Measurements from ENCODE around the gene URGCP. TPM values are rescaled to one million over a fixed set of nuclear protein-coding genes. Genes with fewer than 3 reads are reported as not detected.

Gene URGCP
- total RNA-seq, 2 experiments from 2014 or later = 22.3 to 24.0 TPM

DNA sequence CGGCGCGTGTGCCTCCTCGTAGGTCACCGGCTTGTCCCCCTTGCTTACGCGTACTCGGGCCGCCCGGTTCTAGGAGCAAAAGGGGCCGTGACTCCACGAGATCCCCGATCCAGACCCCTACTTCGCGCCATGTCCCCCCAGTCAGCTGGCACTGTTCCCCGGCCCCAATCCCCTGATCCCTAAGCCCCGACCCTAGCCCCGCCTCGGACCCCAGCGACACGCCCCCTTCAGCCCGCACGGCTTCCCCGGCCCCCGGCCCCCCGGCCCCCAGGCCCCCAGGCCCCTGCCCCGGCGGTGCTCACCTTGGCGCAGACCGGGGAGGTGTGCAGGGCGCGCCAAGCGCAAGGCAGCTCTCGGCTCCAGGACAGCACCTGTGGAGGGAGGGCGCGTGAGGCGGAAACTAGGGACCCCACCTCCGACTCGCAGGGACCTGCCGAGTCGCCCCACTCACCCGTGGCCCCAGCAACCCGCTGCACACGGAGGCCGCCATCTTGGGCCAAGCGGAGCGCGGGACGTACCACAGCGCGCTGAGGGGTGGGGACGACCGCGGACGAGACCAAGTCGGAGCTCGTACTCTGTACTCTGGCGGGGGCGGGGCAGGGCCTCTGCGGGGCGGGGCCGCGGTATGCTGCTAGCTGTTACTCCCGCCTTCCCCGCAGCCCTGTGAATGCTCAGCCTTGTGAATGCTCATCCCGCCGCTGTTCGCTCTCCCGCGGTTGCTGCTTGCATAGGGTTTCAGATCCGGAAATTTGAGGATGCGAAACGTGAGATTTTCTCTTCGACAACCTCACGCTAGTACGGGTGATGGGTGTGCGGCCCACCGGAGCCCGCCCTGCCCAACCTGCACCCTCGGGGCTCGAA lies 37.2 kb downstream of the URGCP start, which contains the start of gene MRPS24:
Gene MRPS24 (minus strand): TSS at position 512 of the 861 bp plus-strand sequence. CDS start 22 bp downstream, at position 490.
- H3K9me3 Mint-ChIP-seq = no peaks in the 10 kb centered on the region
- peak within 1 kb of the TSS; percentile 78 for H3K4me3 Mint-ChIP-seq
- peaks cover 18% of the 10 kb centered on the region for H3K36me3 Mint-ChIP-seq
- POLR2A ChIA-PET = interaction anchor here (0.8 kb wide), 1 partner anchor 20 kb away, joined by 4 read pairs; no protein-coding TSS in a partner anchor
- peaks cover 30% of the 10 kb centered on the region for H3K4me1 Mint-ChIP-seq (ENCODE audit: low read depth)
- peak within 1 kb of the TSS; percentile 75 for H3K27ac Mint-ChIP-seq
- intact Hi-C loops (cut with micrococcal nuclease) = loop anchor here (1.0 kb wide), 1 partner anchor 57 kb away; the partner anchor contains the start of gene UBE2D4
- H3K27me3 Mint-ChIP-seq = peaks cover 1% of the 10 kb centered on the region
- CTCF ChIA-PET = interaction anchor here (1.0 kb wide), 1 partner anchor 286 kb away, joined by 4 read pairs; the partner anchor contains the start of gene STK17A
- DNase-seq = peak; percentile 97

DNA sequence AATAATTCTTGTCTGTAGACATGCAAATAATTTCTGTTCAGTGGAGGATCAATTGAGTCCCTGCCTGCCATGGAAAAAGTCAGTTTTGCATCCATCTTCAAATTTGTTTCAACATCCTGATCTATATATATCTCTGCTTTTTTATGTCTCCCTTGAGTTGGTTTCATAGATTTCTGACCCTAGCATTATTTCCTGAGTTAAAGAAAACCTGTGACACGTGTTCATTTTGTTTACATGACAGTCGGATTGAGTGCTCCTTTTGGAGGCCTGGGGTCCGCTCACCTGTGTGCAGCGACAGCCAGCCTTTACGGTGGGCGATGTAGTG lies 37.8 kb downstream of the URGCP start:
- no peak for DNase-seq
- peaks cover 1% of the 10 kb centered on the region for H3K27me3 Mint-ChIP-seq
- peaks cover 30% of the 10 kb centered on the region for H3K4me1 Mint-ChIP-seq (ENCODE audit: low read depth)
- H3K36me3 Mint-ChIP-seq = peaks cover 18% of the 10 kb centered on the region
- H3K4me3 Mint-ChIP-seq = peak overlapping the region; percentile 78
- CTCF ChIA-PET = no interaction called here
- H3K9me3 Mint-ChIP-seq = no peaks in the 10 kb centered on the region
- intact Hi-C loops (cut with micrococcal nuclease) = loop anchor here (1.0 kb wide), 1 partner anchor 58 kb away; the partner anchor contains the start of gene UBE2D4
- POLR2A ChIA-PET = no interaction called here
- H3K27ac Mint-ChIP-seq = peak overlapping the region; percentile 63

DNA sequence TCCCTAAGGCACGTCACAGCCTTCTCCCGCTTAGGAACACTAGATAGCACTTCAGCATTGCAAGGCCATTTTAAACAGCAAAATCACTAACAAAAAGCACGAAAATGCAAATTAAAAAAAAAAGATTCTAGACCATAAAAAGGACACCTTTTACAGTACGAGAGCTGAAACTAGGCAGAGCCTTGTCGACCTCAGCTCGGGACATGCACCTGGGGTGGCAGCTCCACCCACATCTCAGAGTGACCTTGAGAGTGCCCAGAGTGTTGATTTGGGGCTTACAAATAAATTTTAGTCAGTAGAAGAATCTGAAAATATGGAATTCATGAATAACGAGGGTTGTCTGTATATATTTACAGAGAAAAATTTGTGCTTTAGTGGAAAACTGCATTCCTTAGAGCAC lies 38.2 kb downstream of the URGCP start:
- intact Hi-C loops (cut with micrococcal nuclease) = no loop called here
- Mint-ChIP-seq H3K4me1 (ENCODE audit: low read depth) (peaks cover 30% of the 10 kb centered on the region), H3K27ac (no peak overlapping the region), H3K9me3 (no peaks in the 10 kb centered on the region), H3K36me3 (peaks cover 18% of the 10 kb centered on the region), H3K27me3 (peaks cover 1% of the 10 kb centered on the region), H3K4me3 (peak overlapping the region; percentile 78)
- ChIA-PET POLR2A (no interaction called here), CTCF (no interaction called here)
- DNase-seq = no peak

DNA sequence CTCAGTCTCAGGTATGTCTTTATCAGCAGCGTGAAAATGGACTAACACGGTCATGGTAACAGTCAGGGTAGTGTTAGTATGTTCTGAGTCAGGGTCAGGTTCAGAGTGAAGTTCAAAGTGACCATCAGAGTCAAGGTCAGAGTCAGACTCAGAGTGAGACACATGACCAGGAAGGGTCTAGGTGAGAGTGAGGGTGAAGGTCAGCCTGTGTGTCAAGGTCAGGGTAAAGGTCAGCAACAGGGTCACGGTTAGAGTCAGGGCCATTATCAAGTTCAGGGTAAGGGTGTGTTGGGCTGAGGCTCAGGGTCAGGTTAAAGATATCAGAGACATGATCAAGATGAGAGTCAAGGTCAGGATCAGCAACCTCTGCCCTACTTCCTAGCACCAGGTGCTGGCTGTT lies 41.1 kb downstream of the URGCP start:
- DNase-seq = no peak
- H3K9me3 Mint-ChIP-seq = no peaks in the 10 kb centered on the region
- ChIA-PET CTCF (no interaction called here), POLR2A (no interaction called here)
- intact Hi-C loops (cut with micrococcal nuclease) = no loop called here
- peaks cover 19% of the 10 kb centered on the region for H3K4me1 Mint-ChIP-seq (ENCODE audit: low read depth)
- peaks cover 18% of the 10 kb centered on the region for H3K36me3 Mint-ChIP-seq
- no peak overlapping the region for H3K4me3 Mint-ChIP-seq
- peaks cover under 1% of the 10 kb centered on the region for H3K27me3 Mint-ChIP-seq
- H3K27ac Mint-ChIP-seq = no peak overlapping the region

DNA sequence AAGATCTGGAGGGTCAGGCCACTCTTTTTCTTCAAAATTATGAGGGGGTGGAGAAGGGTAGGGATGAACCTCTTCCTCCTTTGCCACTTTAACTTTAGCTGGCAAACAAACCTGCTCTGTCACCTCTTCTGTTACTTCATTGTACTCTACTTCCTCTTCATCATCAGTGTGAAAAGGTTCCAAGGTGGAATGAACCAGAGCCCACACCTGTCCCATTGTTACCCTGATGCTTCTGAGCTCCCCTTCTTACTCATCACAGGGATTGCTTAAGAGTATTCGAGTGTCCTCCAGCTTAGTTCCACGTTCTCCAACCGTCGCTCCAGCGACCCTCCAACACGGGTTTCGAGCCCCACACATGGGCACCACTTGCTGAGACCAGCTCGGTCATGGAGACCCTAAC lies 42.3 kb downstream of the URGCP start:
- Mint-ChIP-seq H3K27ac (no peak overlapping the region), H3K9me3 (no peaks in the 10 kb centered on the region), H3K4me1 (ENCODE audit: low read depth) (peaks cover 11% of the 10 kb centered on the region), H3K4me3 (no peak overlapping the region), H3K36me3 (peaks cover 18% of the 10 kb centered on the region), H3K27me3 (no peaks in the 10 kb centered on the region)
- no peak for DNase-seq
- POLR2A ChIA-PET = no interaction called here
- intact Hi-C loops (cut with micrococcal nuclease) = no loop called here
- CTCF ChIA-PET = no interaction called here

DNA sequence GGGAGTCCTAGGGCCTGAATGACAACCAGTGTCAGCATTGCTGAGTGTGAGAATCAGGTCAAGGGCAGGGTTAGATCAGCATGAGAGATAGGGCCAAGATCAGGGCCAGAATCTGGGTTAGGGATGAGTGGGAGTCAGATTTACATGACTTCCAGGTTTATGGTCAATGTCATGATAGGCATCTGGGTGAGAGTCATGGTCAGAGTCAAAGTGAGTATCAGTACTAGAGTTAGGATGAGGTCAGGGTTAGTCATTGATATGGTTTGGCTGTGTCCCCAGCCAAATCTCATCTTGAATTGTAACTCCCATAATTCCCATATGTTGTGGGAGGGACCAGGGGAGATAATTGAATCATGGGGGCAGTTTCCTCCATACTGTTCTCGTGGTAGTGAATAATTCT lies 49.4 kb downstream of the URGCP start:
- Mint-ChIP-seq H3K27ac (no peak overlapping the region), H3K4me3 (no peak overlapping the region), H3K4me1 (ENCODE audit: low read depth) (no peaks in the 10 kb centered on the region), H3K27me3 (no peaks in the 10 kb centered on the region), H3K36me3 (no peaks in the 10 kb centered on the region), H3K9me3 (no peaks in the 10 kb centered on the region)
- ChIA-PET POLR2A (no interaction called here), CTCF (no interaction called here)
- intact Hi-C loops (cut with micrococcal nuclease) = no loop called here
- no peak for DNase-seq

DNA sequence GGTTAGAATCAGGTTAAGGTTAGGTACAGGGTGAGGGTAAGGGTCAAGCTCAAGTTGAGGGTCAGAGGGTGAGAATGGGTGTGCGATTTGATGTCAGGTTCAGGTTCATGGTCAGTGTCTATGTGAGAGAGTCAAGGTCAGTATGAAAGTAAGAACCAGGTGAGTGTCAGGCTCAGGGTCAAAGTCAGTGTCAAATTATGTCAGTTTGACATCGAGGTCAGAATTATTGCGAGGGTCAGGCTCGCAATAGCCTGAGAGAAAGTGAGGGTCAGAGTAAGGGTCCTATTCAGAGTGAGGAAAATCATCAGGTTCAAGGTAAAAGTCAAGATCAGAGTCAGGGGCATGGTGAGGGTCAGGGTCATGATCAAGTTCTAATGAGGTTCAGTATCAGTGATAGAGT lies 50.1 kb downstream of the URGCP start:
- Mint-ChIP-seq H3K27ac (no peak overlapping the region), H3K36me3 (no peaks in the 10 kb centered on the region), H3K9me3 (no peaks in the 10 kb centered on the region), H3K4me3 (no peak overlapping the region), H3K27me3 (no peaks in the 10 kb centered on the region), H3K4me1 (ENCODE audit: low read depth) (no peaks in the 10 kb centered on the region)
- ChIA-PET CTCF (interaction anchor here (0.7 kb wide), 1 partner anchor 46 kb away, joined by 3 read pairs; no protein-coding TSS in a partner anchor), POLR2A (no interaction called here)
- DNase-seq = no peak
- intact Hi-C loops (cut with micrococcal nuclease) = no loop called here

DNA sequence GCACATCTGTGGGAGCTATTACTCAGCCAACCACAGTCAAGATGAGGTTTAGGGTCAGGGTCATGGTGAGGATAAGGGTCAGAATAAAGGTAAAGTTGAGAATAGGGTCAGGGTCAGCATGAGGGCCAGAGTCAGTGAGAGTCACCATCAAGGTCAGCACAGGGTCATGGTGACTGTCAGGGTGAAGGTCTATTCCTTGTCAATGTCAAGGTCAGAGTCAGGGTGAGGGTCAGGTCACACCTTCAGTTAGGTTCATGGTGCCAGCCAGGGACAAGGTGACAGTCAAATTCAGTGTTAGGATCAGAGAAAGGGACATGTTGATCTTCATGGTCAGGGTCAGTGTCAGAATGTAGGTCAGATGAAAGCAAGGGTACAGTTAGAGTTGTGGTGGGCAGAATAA lies 51.2 kb downstream of the URGCP start:
- Mint-ChIP-seq H3K27ac (no peak overlapping the region), H3K36me3 (no peaks in the 10 kb centered on the region), H3K4me3 (no peak overlapping the region), H3K9me3 (no peaks in the 10 kb centered on the region), H3K4me1 (ENCODE audit: low read depth) (no peaks in the 10 kb centered on the region), H3K27me3 (no peaks in the 10 kb centered on the region)
- no peak for DNase-seq
- ChIA-PET POLR2A (no interaction called here), CTCF (interaction anchor here (0.6 kb wide), 1 partner anchor 18 kb away, joined by 3 read pairs; no protein-coding TSS in a partner anchor)
- intact Hi-C loops (cut with micrococcal nuclease) = no loop called here

DNA sequence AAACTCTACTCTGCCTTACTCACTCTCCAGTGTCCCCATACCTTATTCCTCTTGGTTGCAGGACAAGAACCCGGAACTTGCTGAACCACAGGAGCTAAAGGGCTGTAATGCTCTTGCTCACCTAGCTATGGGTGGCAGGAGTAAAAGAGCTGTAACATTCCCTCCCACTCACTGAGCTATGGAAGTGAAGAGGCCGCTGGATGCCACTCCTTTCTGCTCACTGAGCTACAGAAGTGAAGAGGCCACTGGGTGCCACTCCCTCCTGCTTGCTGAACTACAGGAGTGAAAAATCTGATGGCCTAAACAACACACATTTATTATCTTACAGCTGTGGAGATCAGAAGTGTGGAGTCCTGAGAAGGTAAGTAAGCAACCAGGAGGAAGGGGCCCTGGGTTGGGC lies 54.6 kb downstream of the URGCP start:
- ChIA-PET CTCF (interaction anchor here (0.9 to 1.3 kb wide), 2 partner anchors 9 to 13 kb away, joined by 3 to 4 read pairs; no protein-coding TSS in a partner anchor), POLR2A (no interaction called here)
- Mint-ChIP-seq H3K27ac (no peak overlapping the region), H3K4me3 (no peak overlapping the region), H3K9me3 (no peaks in the 10 kb centered on the region), H3K27me3 (no peaks in the 10 kb centered on the region), H3K36me3 (no peaks in the 10 kb centered on the region), H3K4me1 (ENCODE audit: low read depth) (peaks cover 2% of the 10 kb centered on the region)
- intact Hi-C loops (cut with micrococcal nuclease) = no loop called here
- no peak for DNase-seq

DNA sequence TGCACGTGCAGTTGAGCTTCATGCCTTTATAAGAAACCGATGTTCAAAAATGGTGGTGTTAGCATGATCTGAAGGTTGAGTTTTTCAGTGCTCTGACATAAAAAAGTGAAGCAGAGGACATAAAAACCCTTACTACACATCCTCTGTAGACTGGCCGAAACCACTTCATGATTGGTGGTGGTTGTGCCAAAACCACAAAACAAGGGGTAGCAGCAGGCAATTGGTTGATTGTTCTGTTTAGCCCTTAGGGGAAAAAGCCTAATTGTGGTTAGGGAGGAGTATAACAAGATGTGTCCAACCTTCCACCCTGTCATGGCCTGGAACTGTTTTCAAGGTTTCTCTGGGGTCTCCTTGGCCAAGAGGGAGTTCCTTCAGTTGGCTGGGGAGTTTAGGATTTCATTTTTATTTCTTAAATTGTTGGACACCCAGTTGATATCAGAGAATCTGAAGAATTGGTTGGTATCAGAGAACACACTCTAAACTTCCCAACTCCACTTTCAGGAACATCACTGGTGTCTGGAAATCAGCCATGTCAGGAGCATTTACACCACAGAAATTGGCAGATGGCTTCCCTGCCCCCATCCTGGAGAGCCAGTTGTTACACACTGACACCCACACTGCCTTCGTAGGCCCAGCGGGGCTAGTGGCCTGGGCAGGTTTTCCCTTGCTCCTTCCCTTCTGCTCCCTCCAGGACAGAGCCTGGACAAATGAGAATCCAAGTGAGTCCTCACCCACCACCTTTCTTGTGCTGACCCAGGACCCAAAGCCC lies 55.9 kb downstream of the URGCP start:
- no peak overlapping the region for H3K27ac Mint-ChIP-seq
- no peaks in the 10 kb centered on the region for H3K27me3 Mint-ChIP-seq
- DNase-seq = no peak
- intact Hi-C loops (cut with micrococcal nuclease) = no loop called here
- no peaks in the 10 kb centered on the region for H3K36me3 Mint-ChIP-seq
- ChIA-PET CTCF (interaction anchor here (3.7 kb wide), 1 partner anchor 12 kb away, joined by 20 read pairs; no protein-coding TSS in a partner anchor), POLR2A (no interaction called here)
- H3K4me3 Mint-ChIP-seq = no peak overlapping the region
- no peaks in the 10 kb centered on the region for H3K9me3 Mint-ChIP-seq
- H3K4me1 Mint-ChIP-seq (ENCODE audit: low read depth) = peaks cover 2% of the 10 kb centered on the region

DNA sequence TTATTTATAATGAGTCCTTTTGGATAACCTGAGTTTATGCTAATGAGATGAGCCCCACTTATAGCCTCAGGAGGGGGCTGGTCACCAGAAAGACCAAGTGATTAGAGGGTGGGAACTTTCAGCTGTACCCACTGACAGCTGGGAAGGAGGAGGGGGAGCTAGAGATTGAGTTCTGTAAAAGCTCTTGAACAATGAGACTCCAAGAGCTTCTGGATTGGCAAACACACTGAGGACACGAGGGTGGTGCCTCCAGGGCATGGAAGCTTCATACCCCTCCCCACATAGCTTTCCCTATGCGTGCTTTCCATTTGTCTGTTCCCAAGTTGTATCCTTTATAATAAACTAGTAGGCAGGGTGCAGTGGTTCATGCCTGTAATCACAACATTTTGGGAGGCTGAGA lies 57.3 kb downstream of the URGCP start:
- Mint-ChIP-seq H3K27me3 (no peaks in the 10 kb centered on the region), H3K27ac (no peak overlapping the region), H3K4me1 (ENCODE audit: low read depth) (peaks cover 2% of the 10 kb centered on the region), H3K9me3 (no peaks in the 10 kb centered on the region), H3K4me3 (no peak overlapping the region), H3K36me3 (no peaks in the 10 kb centered on the region)
- no peak for DNase-seq
- ChIA-PET POLR2A (interaction anchor here (1.4 kb wide), 1 partner anchor 21 kb away, joined by 4 read pairs; the partner anchor contains the start of gene MRPS24), CTCF (interaction anchor here (1.2 to 3.7 kb wide), 3 partner anchors 10 to 266 kb away, joined by 3 to 20 read pairs (median 6); partner anchors contain the start of gene STK17A)
- intact Hi-C loops (cut with micrococcal nuclease) = no loop called here

DNA sequence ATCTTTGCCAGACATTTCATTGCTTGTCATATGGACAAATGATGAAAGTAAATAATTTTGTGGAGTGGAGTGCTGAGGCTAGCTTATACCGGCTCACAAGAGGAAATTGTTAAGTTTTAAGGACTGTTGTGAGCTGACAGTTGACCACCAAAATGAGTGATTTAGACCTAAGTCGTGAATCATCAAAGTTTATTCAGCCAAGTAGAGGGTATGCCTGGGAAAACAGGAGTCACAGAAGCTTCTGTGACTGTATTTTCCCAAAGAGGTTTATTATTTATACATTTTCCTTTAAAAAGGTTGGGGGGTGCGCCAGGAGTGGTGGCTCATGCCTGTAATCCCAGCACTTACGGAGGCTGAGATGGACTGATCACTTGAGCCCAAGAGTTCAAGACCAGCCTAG lies 58.9 kb downstream of the URGCP start:
- Mint-ChIP-seq H3K27me3 (peaks cover 2% of the 10 kb centered on the region), H3K27ac (no peak overlapping the region), H3K36me3 (no peaks in the 10 kb centered on the region), H3K9me3 (no peaks in the 10 kb centered on the region), H3K4me1 (ENCODE audit: low read depth) (peaks cover 2% of the 10 kb centered on the region), H3K4me3 (no peak overlapping the region)
- CTCF ChIA-PET = interaction anchor here (0.7 to 3.7 kb wide), 4 partner anchors 9 to 288 kb away, joined by 3 to 20 read pairs (median 4); partner anchors contain the start of gene STK17A
- POLR2A ChIA-PET = no interaction called here
- DNase-seq = no peak
- intact Hi-C loops (cut with micrococcal nuclease) = no loop called here
